Stomach (tissue), 9 donors: ENCODE data around the gene TNRC6C. TPM values are rescaled to one million over a fixed set of nuclear protein-coding genes. Genes with fewer than 3 reads are reported as not detected.
"Not testable (repeated sequence)": the region's sequence is repeated elsewhere in the genome, so short reads cannot be mapped to it uniquely, and the experiment has no call there.

ENCODE experiments used
- DNase-seq, 2 donors: peaks; one replicate each; pipeline versions ENCODE4 v3.0.0 to v3.0.0-alpha.2; 2013 to 2019
- H3K27ac ChIP-seq, 5 donors: fragments of 200-600 bp in 4 of 5; sonication (generic) in 4 of 5; one replicate each; pipeline ENCODE4 v1.5.1; 2013 to 2019; ENCODE audit warnings: mild to moderate bottlenecking in 1 of 5, moderate library complexity in 1 of 5
- H3K27me3 ChIP-seq, 3 donors: fragments of 200-600 bp; sonication (generic); one replicate each; pipeline ENCODE4 v1.5.1; 2017 to 2019; ENCODE audit warnings: mixed run types in 1 of 3
- H3K36me3 ChIP-seq, 4 donors: fragments of 200-600 bp; sonication (generic); 1 replicate in 3 of 4; 2 replicates in 1 of 4; pipeline ENCODE4 v1.5.1; 2016 to 2019
- H3K4me1 ChIP-seq, 4 donors: fragments of 200-600 bp; sonication (generic); one replicate each; pipeline ENCODE4 v1.5.1; 2016 to 2019
- H3K4me3 ChIP-seq, 4 donors: fragments of 200-600 bp; sonication (generic) in 3 of 4; one replicate each; pipeline ENCODE4 v1.5.1; 2016 to 2019; ENCODE audit warnings: mild to moderate bottlenecking in 1 of 4
- H3K9me3 ChIP-seq, 4 donors: fragments of 200-600 bp; sonication (generic); one replicate each; pipeline ENCODE4 v1.5.1; 2016 to 2019
- CTCF ChIP-seq, 7 experiments: fragments of 450-650 bp in 4 of 7; fragments of 200-600 bp in 3 of 7; sonication (generic) in 3 of 7; IDR thresholded peaks; one replicate each; pipeline ENCODE4 v1.5.1; 2016 to 2019; ENCODE audit warnings: antibody characterized with exemption in 7 of 7, control low read depth in 2 of 7, mild to moderate bottlenecking in 1 of 7
- EP300 ChIP-seq: sonication (generic); formaldehyde crosslinking; IDR thresholded peaks from one replicate; pipeline ENCODE4 v1.6.1; 2017; ENCODE audit warnings: antibody characterized with exemption
- POLR2A ChIP-seq, 4 donors: fragments of 450-650 bp; IDR thresholded peaks; one replicate each; pipeline ENCODE4 v1.6.1; 2016; ENCODE audit warnings: antibody characterized with exemption in 4 of 4, control low read depth in 2 of 4, mild to moderate bottlenecking in 1 of 4, moderate library complexity in 1 of 4
- POLR2AphosphoS5 ChIP-seq, 3 donors: sonication (generic); formaldehyde crosslinking; IDR thresholded peaks; one replicate each; pipeline ENCODE4 v1.6.1; 2016; ENCODE audit warnings: antibody characterized with exemption in 3 of 3
- WGBS, 5 donors: extraction: QIAGEN DNeasy Blood & Tissue Kit in 3 of 5; methylation state at CpG; one replicate each; pipeline versions ENCODE4 v1.1.5 to v1.1.7; 2013 to 2018; 5-methylcytosine and 5-hydroxymethylcytosine counted together
- intact Hi-C: fragments of 100-400 bp; cut with DNase I; formaldehyde crosslinking; loops from one replicate; pipeline ENCODE4 v1.15.1; 2023; ENCODE audit warnings: low total_unique reads
- polyA plus RNA-seq, 3 donors: library from polyadenylated mRNA; stranded (reverse); fragments of 200-250 nt; gene quantifications; one replicate each; pipeline ENCODE4 v1.2.3, GENCODE V29; 2013
- total RNA-seq, 5 donors: library from RNA; depleted of rRNA; stranded (reverse); fragments of >200 nt; gene quantifications; one replicate each; pipeline versions ENCODE4 v1.1.0 to v1.2.3, GENCODE V29; 2014 to 2016
- donor health status: healthy with polysubstance abuse.
- donor health status: Bipolar disorder and iron deficiency.
- donor health status: healthy.

The TNRC6C gene
- total and polyA plus RNA-seq, 8 donors, result 0.92 to 64.8 (median 9.6) TPM

- Histone ChIP-seq H3K4me3 (no peak overlapping the region), H3K9me3 (no peaks in the 10 kb centered on the region), H3K27me3 (no peaks in the 10 kb centered on the region), H3K36me3 (peaks cover 10 to 59% (median 31%) of the 10 kb centered on the region in 4 donors), H3K27ac (peak overlapping the region in 1 of 5 donors; percentile 13), H3K4me1 (peaks cover 10 to 43% (median 18%) of the 10 kb centered on the region in 4 donors)
- TF ChIP-seq EP300 (no peak), POLR2A (IDR thresholded peaks at IDR 0.05) (no peak), POLR2AphosphoS5 (IDR thresholded peaks at IDR 0.05) (peak in 2 of 3 donors; percentile 14 to 83), CTCF (IDR thresholded peaks at IDR 0.05) (peak in 6 of 7 experiments; percentile 59 to 100 (median 98))
- intact Hi-C loops, result loop anchor here (5.0 kb wide), 2 partner anchors 65 to 145 kb away; no protein-coding TSS in a partner anchor
- DNase-seq, result peak; percentile 87 to 89
- WGBS, 5 donors, result 47 to 66% (median 55%) methylated on average over 14 to 33 of the region's 33 CpGs
These were observed 154.3 kb downstream of the TNRC6C start for GRCh38 chr17:78112518-78113471.

- Histone ChIP-seq H3K27ac (peak overlapping the region in 1 of 5 donors; percentile 5), H3K4me1 (peaks cover 12 to 46% (median 20%) of the 10 kb centered on the region in 4 donors), H3K4me3 (no peak overlapping the region), H3K9me3 (no peaks in the 10 kb centered on the region), H3K36me3 (peaks cover 9 to 62% (median 25%) of the 10 kb centered on the region in 4 donors), H3K27me3 (no peaks in the 10 kb centered on the region)
- DNase-seq, result peak in 1 of 2 donors; percentile 11
- TF ChIP-seq POLR2A (IDR thresholded peaks at IDR 0.05) (no peak), CTCF (IDR thresholded peaks at IDR 0.05) (no peak), EP300 (no peak), POLR2AphosphoS5 (IDR thresholded peaks at IDR 0.05) (no peak)
- 80 to 87% (median 86%) methylated on average over 23 to 25 of the region's 25 CpGs for WGBS, 5 donors
- intact Hi-C loops, result loop anchor here (5.0 kb wide), 2 partner anchors 63 to 143 kb away; no protein-coding TSS in a partner anchor
These were observed 155.6 kb downstream of the TNRC6C start for GRCh38 chr17:78113804-78114785.

GRCh38 chr17:78114831-78115723, 156.6 kb downstream of the TNRC6C start:
- peak in 1 of 2 donors; percentile 17 for DNase-seq

GRCh38 chr17:78115803-78116202, 157.3 kb downstream of the TNRC6C start:
- H3K4me3 ChIP-seq, H3K27me3 ChIP-seq, intact Hi-C loops, H3K27ac ChIP-seq, DNase-seq, H3K9me3 ChIP-seq: not testable (repeated sequence)
- WGBS, 5 donors, result 81 to 94% (median 91%) methylated on average over 7 to 15 of the region's 18 CpGs
- H3K36me3 ChIP-seq, result peaks cover 3 to 58% (median 20%) of the 10 kb centered on the region in 4 donors
- H3K4me1 ChIP-seq, result peaks cover 12 to 46% (median 20%) of the 10 kb centered on the region in 4 donors

More at GRCh38 chr17:78114831-78115723, 156.6 kb downstream of the TNRC6C start:
- TF ChIP-seq POLR2A (IDR thresholded peaks at IDR 0.05), result no peak
- TF ChIP-seq EP300, result no peak
- no peak for TF ChIP-seq CTCF (IDR thresholded peaks at IDR 0.05)
- no peak for TF ChIP-seq POLR2AphosphoS5 (IDR thresholded peaks at IDR 0.05)
- intact Hi-C loops, result loop anchor here (5.0 kb wide), 2 partner anchors 62 to 142 kb away; no protein-coding TSS in a partner anchor
- Histone ChIP-seq H3K9me3 (no peaks in the 10 kb centered on the region), H3K27ac (peak overlapping the region in 1 of 5 donors; percentile 5), H3K27me3 (no peaks in the 10 kb centered on the region), H3K4me3 (no peak overlapping the region), H3K36me3 (peaks cover 3 to 58% (median 20%) of the 10 kb centered on the region in 4 donors), H3K4me1 (peaks cover 12 to 46% (median 20%) of the 10 kb centered on the region in 4 donors)
- 64 to 84% (median 71%) methylated on average over 24 to 27 of the region's 28 CpGs for WGBS, 5 donors
